GM10266 (cell line): ENCODE measurements around the gene SH2B3.

Source experiments
- DNase-seq: peaks from one replicate; pipeline ENCODE4 v3.0.0; 2012; ENCODE audit errors: extremely low spot score
- TF ChIP-seq, protein P1 (sequence below): IDR thresholded peaks from 2 replicates; pipeline ENCODE4 v1.5.1; 2012; ENCODE audit warnings: mild to moderate bottlenecking, low read depth; ENCODE audit not compliant: control insufficient read depth, insufficient read depth; ENCODE audit errors: missing control alignments

SH2B3 gene

DNA sequence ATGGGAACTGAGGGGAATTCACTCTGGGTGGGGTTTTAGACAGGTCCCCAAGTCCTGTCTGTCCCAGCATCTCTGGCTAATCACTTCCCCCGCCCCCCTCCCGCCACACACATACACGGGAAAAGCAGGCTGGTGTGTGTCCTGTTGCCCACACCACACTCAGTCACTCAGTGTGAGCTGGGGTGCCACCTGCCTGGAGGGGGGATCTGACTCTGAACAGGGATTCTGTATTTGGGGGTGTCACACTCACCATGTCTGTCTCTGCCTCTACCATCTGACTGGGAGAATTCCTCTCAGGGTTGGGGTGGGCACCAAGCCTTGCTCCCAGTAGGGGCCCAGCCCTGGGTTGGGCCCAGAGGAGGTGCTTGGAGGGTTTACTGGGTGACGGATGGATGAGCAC is 31.1 kb downstream of the SH2B3 start:
- DNase-seq, result no peak
- TF ChIP-seq, protein P1, sequence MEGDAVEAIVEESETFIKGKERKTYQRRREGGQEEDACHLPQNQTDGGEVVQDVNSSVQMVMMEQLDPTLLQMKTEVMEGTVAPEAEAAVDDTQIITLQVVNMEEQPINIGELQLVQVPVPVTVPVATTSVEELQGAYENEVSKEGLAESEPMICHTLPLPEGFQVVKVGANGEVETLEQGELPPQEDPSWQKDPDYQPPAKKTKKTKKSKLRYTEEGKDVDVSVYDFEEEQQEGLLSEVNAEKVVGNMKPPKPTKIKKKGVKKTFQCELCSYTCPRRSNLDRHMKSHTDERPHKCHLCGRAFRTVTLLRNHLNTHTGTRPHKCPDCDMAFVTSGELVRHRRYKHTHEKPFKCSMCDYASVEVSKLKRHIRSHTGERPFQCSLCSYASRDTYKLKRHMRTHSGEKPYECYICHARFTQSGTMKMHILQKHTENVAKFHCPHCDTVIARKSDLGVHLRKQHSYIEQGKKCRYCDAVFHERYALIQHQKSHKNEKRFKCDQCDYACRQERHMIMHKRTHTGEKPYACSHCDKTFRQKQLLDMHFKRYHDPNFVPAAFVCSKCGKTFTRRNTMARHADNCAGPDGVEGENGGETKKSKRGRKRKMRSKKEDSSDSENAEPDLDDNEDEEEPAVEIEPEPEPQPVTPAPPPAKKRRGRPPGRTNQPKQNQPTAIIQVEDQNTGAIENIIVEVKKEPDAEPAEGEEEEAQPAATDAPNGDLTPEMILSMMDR, result no peak

DNA sequence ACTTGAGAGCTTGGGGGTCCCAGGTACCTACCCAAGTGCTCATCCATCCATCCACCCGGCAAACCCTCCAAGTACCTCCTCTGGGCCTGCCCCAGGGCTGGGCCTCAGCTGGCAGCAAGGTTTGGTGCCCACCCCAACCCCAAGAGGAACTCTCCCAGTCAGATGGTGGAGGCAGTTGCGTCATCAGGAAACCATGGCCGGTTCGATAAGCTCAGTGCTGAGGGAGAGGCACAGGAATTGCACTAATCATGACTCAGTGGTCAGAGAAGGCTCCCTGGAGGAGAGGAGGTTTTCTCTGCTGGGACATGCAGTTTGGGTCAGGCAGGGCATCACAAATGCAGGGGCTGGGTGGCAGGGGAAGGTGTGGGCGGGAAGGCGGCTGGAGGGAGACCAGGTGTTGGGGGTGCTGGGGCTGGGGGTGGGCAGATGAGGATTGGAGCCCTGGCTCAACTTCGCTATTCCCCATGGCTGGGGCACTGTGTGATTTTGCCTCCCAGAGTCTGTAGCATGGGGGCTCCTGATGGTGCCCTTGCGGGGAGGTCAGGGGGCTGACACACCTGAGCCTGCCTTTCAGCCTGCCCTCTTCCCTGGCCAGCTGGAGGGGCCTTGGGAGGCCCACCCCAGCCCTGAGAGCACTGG is 32.2 kb downstream of the SH2B3 start:
- TF ChIP-seq, protein P1, result no peak
- no peak for DNase-seq

DNA sequence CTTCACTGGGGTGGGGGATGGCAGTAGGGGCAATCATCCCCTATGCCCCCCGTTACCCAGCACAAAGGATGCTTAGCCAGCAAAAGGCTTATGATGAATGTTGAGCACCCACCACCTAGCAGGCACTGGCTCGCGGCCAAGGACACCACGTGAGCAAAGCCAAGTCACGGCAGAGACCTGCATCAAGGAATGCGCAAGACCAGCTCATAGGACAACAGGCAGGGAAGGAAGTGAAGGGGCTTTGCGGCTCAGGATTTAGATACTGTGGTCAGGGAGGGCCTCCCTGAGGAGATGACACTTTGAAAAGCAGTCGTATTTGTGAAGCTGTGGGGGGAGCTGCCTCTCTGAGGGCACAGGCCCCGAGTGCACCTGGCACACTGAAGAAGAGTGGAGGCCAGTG is 32.8 kb downstream of the SH2B3 start:
- TF ChIP-seq, protein P1, result no peak
- no peak for DNase-seq

DNA sequence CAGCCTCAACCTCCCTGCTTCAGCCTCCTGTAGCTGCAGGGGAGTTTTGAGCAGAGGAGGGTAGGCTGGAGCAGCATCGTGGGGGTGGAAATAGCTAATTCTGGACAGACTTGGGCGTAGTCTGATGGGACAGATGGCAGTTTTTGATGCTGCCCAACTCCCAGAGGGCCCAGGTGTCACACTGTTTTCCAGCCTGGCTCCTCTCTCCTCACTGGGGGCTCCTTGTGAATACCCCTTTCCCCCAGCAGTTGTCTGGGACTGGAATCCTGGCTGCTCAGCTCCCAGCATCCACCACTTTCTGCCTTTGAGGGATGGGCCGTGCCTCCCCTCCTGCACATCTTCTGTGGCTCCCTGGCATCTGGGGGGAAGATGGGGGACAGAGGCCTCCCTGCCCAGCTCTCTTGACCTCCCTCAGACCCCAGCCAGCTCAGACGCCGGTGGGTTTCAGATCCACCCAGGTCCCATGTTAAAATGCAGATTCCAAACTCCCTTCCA is 34.0 kb downstream of the SH2B3 start:
- TF ChIP-seq, protein P1, result no peak

GRCh38 chr12:111440152-111440551 is 34.4 kb downstream of the SH2B3 start:
- DNase-seq, result no peak
- TF ChIP-seq, protein P1, result no peak

More for the DNA sequence above, 34.0 kb downstream of the SH2B3 start:
- DNase-seq, result no peak

GRCh38 chr12:111440631-111441030 is 34.9 kb downstream of the SH2B3 start:
- no peak for DNase-seq
- TF ChIP-seq, protein P1, result no peak

- TF ChIP-seq, protein P1, result no peak
- no peak for DNase-seq
Observed at GRCh38 chr12:111441107-111441928, 35.6 kb downstream of the SH2B3 start.
